GM11168 (cell line): ENCODE data around the gene SMARCE1.

ENCODE experiments used
- in situ Hi-C: fragments of 300-500 bp; cut with MboI; formaldehyde crosslinking; loops from one replicate; pipeline ENCODE4 v1.12.0; 2022; ENCODE audit warnings: low sequenced_read_pairs; ENCODE audit not compliant: unreplicated experiment

SMARCE1 gene

DNA sequence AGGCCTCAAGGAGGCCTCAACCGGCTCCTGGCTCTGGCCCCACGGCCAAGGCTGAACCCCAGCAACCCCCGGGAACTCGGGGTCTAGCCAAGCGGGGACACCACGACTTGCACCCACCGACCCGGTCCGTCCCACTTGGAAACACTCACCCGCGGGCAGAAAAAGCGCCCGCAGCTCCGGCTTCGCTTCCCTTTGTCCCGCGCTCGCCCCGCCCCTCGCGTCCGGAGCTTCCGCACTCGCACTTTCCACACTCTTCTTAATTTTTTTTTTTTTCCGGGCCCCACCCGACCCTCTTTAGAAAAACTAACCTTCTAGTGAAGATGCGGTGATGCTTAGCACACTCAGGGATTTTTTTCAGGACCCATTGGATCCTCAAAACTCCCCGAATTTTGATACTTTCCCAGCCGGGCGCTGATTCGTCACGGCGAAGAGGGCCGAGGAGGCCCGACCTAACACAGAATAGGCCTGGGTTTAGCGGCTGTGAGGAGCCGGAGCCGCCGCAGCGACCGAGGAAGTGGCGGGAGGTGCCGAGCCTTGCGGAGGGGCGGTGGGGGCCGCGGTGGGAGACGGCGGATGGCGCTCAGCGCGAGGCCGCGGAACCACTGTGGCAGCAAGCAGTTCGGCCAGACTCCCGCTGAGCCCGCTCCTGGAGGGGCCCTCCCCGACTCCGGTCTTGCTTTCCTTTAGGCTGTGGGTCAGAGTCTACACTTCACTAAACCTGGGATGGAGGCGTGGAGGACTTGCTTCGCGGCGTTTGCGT lies at the start of gene SMARCE1:
Gene SMARCE1, minus strand, starts transcription at position 195 of the 760 bp plus-strand sequence. CDS start 2,016 bp downstream, outside the sequence.
- in situ Hi-C loops, result no loop called here

DNA sequence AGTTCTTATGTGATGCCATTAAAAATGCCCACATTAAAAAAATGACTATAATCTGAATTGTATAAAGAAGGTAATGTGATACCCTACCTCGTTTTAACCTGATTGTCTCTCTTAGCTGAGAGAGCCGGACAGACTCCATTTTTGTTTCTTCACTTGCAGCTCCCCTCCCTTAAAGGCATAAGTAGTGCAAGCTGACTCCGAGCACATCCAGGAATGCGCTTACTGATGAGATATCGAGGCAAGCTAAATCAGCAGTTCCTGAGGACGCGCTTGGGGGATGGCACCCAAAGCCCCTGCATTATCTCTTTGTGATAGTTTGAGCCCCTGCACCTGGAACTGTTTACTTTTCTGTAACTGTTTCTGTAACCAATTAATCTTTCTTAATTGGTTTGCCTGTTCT lies 49.7 kb upstream of the SMARCE1 start:
- in situ Hi-C loops, result no loop called here

DNA sequence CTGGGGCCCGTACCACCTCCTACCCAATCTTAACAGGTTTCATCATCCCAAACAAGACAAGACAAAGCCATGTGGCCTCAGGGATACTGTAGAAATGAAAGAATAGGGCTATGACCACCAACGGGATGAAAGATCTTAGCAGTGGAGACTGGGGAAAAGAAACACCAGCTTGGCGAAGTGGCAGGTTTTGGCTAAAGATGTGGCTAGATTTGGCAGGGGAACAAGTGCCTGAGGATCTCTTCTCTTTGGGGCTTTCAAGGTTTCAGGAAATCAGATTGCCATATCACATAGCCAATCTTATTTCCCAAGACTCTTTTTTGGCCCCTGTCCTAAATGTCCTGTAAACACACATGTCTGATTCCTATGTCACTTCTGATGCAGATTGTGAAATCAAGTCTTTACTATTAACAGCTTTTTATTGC lies 49.0 kb upstream of the SMARCE1 start:
- in situ Hi-C loops, result no loop called here

DNA sequence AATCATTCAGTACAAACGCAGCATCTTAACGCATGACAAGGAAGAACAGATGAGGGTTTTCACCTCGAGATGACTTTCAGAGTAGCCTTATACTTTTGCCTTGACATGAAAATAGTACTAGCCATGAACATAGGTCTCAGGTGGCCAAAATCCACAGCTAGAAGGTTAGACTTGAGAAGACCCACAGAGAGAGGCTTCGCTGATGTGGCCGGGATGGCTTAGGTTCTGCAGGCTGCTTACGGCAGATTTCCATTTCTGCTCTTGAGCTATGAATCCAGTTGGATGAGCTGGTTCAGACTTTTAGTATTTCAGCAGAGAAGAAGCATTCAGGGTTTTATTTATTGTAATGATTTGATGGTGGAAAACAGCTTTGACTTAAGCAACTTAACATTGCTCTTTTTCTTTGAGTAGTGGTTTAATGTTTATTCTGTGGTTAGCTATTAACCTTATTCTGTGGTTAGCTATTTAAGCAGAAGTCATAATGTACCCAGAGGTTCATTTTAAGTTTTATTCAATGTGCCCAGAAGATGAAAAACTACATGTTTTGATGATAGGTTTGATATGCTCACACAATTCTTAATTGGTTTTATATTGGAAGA lies 48.4 kb upstream of the SMARCE1 start:
- in situ Hi-C loops, result no loop called here

DNA sequence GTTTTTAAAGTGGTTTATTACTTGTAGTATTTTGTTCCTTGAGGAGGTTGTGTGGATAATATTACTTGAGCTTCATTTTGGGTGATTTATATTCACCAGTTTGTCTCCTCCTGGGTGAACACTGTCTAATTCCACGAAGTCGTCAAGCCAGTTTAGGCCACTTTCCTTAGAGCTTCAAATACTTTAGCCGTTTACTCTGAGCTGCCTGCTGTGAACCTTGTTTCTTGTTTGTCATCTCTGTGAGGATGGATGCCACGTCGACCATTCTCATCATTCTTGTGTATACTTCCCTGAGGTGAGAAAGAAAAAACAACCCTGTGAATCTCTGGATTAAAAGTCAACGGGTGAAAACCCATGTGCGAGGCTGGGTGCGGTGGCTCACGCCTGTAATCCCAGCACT lies 47.0 kb upstream of the SMARCE1 start:
- in situ Hi-C loops, result no loop called here

DNA sequence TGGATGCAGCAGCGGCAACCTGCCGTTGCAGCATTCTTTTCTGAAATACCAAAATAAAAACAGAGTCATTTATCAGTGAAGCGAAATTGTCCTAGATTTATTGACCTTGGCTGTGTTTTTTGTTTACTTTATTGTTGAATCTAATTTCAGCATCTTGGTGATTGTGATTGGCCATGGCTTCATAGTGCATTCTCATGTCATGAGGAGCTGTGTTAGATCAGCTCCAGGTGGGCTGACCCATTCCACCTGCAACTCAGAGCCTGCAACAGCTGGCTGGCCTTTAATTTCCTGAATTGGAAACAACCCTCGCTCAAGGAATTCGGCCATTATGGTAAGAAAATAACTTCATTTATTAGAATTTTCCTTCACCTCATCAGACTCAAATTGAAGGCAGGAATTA lies 39.5 kb upstream of the SMARCE1 start:
- in situ Hi-C loops, result no loop called here

DNA sequence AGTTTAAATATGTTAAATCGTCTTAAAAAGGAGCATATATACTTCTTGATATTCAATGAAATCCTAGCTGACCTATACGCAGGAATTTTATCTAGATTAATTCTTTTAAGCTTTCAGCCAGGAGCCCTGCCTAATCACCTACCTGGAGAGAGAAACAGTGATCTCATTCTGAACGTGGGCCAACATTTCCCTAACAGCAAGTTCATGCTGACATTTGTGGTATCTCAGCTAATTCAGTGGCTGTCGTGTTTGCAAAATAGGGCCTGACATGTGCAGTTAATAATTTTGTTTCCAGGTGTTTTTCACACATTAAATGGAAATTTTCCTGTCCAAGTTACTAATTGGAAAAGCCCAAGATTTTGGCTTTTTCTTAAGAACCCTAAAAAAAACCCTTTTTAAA lies 38.6 kb upstream of the SMARCE1 start:
- in situ Hi-C loops, result no loop called here

DNA sequence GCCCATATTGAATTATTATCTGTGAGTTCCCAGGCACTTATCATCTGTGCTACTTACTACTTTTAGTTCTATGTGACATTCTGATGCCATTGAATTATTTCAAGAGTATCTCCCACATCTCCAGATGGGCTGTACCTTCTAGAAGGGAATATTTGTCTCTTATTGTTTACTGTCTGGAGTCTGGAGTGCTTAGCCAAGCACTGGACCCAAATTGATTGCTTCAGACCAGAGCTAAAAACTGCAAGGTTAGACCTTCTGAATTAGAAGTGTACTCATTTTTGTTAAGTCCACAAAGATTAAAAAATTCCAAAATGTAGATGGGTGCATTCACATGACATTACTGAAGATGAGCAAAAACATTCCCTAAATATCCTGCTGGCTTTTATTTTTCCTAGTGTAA lies 33.4 kb upstream of the SMARCE1 start:
- in situ Hi-C loops, result no loop called here

DNA sequence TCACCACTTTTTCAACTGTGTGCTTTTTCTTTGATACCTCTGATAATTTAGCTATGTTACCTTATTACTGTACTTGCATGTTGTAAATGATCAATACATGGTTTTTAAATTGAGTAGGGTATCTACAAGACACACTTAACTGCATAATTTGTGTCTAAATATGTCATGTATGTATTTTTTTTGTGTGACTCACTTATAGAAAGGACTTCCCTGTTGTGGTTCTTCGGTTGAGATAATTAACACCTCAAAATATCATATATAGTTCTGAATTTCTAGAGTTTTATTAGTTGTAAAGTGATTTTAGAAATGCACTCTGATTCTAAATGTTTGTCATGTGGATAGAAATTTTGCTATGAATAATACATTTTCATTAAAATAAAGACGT lies 31.9 kb upstream of the SMARCE1 start:
- in situ Hi-C loops, result no loop called here

DNA sequence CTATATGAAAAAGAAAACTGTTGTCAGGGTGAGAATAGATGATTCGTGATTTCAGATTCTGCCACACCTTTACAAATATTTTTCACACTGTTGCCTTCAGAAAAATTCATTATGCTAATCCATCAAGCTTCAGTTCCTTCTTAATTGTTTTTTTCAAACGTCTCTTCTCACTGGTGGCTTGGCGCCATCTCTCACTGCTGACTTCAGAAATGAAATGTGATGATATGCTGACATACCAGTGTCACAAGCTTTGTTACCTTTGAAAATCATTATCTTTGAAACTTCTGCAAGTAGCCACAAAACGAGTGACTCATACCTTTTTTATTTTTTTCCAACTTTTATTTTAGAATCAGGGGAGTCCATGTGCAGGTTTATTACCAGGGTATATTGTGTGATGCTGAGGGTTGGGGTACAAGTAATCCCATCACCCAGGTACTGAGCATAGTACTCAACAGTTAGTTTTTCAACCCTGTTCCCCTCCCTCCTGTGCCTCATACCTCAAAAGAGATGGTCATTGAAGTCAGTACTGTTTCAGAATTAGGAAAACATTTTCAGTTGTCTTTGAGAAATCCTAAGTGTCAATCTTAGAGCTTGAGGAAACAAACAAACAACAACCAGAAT lies 31.4 kb upstream of the SMARCE1 start:
- in situ Hi-C loops, result no loop called here

DNA sequence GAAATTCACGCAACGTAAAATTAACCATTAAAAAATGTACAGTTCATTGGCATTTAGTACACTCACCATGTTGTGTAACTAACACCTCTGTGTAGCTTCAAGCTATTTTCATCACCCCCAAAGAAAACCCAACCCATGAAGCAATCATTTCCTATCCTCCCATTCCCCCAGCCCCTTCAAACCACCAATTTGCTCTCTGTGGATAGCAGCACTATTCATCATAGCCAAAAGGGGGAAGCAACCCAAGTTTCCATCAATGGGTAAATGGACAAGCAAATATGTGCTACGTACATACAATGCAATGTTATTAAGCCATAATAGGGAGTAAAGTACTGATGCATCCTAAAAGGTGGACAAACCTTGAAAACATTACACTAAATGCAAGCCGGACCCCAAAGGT lies 28.3 kb upstream of the SMARCE1 start:
- in situ Hi-C loops, result no loop called here

DNA sequence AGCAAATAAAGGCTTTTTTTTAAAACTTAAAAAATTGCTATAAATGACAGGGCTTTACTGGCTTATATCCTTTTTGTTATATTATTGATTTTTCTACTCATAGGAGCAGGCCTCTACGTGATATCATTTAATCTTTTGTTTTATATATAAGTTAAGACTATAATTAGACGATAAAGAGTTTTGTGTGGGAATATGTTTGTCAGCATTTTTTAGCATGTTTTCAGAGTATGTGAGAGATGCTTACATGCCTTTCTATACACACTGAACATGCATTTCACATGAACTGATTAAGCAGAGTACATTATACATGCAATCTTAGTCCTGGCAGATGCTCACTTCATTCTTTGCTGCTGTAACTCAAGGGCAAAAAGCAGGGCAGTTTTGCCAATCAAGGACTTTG lies 25.0 kb upstream of the SMARCE1 start:
- in situ Hi-C loops, result no loop called here

DNA sequence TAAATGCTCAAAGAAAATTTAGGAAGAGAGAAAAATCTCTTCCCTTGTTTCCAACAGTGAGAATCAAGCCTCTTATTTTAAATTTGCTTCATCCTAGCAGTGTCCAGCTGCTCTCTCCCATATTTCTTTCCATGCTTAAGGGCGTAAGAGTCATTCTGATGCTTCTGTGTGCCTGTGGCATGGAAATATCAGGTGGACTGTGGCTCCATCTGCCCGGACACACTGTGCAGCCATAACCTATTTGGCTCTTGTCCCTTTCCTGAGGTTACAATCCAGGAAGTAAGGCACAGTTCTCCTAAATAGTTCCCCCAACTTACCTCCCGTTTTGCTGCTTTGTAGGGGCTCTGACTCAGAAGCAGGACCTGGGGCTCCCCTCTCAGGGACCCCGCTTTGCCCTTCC lies 23.7 kb upstream of the SMARCE1 start:
- in situ Hi-C loops, result no loop called here

DNA sequence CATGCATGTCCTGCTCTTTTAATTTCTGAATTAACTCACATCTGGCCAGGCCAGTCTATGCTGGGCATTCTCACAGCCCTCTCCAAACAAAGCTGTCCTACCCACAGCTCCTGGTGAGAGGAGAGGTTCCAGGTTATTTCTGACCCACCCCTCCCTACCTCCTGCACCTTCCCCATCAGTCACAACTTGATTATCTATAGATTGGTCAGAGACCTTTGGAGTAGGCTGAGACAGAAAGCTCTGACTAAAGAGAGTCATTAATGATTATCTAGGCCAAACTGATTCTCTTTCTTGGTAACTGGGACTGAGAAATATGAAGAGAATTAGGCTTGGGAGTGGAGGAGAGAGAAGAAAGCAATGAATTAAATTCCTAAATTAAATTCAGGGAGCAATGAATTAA lies 18.7 kb upstream of the SMARCE1 start:
- in situ Hi-C loops, result no loop called here

DNA sequence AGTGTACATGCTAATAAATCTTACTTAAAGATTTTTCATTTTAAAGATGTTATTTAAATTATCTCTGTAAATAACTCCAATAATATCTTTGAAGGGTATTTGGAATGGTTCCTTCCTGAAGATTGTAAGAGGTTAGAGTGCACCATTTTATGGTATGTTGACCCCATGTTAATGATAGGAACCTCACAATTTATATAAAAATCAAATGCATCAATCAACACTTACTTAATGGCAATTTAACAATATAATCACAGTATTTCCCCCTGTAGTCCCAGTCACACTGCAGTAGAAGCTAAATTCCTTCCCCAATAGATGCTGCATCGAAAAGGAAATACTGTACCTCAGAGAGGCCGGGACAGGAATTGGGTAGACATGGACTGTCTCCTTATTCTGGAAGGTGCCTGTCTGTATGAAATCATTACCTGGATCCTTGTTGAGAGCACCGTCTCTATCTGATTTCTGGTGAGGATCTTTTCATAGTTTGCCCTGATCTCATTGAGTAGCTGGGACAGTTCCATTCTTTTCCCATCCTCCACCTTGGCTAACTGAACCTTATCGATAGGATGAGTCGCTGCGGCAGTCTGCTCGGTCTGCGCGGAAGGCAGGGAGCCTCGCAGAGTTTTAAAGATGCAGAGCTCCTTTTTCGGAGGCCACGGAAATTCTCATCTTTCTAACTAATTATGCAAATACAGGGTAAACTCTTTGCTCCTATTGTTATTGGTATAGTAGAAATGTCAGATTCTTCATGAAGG lies 17.1 kb upstream of the SMARCE1 start, which contains the start of gene KRT222:
Gene KRT222, minus strand, starts transcription at position 596 of the 752 bp plus-strand sequence. Its CDS starts 78 bp downstream, at position 518.
- in situ Hi-C loops, result no loop called here

DNA sequence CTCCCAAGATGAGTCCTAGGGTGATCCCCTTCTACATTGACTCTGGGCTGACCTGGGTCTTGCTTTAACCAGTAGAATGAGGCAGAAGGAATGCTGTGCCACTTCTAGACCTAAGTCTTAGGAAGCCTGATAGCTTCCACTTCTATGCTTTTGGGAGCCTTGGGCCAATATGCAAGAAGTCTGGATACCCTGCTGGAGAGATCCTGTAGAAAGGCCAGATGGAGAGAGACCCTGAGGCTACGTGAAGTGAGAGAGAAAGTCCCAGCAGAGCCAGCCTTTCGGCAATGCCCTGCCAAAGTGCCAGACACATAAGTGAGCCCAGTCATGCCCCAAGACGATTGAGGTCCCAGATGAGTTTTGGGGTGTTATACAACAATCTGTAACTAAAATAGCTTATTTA lies 15.6 kb upstream of the SMARCE1 start:
- in situ Hi-C loops, result no loop called here

DNA sequence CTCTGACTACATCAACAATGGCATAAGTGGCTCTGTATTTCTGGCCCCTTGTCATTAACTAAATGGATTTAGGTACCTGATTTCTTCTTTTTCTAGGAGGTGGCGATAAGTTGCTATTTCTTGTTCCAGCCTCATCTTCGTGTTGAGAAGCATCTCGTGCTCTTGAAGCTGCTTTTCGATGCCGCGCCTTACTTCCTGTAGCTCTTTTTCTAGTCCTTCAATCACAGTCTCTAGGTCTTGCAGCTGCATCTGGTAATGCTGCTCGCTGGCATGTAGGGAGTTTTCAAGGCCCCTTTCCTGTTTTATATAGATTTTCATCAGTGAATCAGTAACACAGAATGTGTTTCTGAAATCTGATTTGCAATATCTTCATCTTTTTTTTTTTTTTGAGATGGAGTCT lies 12.3 kb upstream of the SMARCE1 start:
- in situ Hi-C loops, result no loop called here

DNA sequence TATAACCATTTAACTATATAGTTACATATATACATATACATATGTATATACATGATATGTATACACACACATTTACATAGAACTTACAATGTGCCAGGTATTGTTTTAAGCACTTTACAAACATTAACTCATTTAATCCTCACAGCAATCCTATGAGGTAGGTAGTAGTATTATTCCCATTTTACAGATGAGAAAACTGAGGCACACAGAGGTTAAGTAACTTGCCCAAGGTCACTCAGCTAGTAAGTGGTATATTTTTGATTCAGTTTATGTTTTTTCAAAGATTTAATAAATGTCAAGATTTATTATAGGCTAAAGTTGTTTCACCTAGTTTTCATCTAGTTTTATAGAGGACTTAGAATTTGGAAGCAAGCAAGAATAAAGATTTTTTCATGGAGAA lies 10.8 kb upstream of the SMARCE1 start:
- in situ Hi-C loops, result no loop called here

DNA sequence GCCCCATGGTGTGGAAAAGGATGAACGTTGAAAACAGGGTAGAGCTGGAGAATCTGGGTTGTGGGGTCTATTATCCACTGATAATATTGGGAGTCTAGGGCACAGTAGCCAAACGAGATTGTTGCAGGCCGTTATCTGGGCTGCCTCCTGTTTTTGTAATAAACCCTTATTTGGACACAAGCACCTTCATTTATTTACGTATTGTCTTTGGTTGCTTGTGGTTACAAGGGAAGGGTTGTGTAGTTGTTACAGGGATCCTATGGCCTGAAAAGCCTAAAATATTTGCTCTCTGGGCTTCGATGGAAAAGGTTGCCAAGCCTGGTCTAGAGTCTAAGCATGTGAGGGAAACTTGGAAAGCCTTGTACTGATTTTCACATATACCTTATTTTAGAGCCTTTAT lies 4.3 kb upstream of the SMARCE1 start:
- in situ Hi-C loops, result no loop called here

DNA sequence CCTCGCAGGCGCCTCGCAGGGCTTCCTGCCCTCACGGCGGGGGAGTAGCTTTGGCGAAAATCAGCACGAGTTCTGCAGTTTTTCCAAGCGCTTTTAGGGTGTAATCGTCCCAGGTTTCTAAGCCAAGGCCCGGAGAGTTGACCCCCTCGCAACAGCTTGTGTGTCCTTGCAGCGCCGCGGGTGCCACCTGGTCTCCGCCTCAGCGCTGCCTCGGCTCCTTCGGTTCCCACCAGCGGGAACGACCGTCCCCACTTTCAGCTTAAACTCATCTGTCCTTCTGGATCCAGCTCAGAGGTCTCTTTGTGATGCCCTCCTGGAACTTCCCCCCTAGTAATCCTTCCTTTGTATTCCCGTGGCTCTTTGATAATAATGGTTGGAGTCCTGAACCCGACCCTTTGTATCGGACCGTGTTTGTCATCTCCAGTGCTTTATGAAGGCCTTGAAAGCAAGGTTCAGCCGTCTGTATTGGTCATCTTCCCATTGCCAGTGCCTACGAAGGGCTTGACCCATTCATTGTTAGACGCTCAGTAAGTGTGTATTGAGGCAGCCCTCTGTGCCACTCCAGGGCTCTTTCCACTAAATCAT lies 858 bp upstream of the SMARCE1 start:
- in situ Hi-C loops, result no loop called here
